ENCODE measurements around the gene CCDC200.
"Not testable (repeated sequence)": the region's sequence is repeated elsewhere in the genome, so short reads cannot be mapped to it uniquely, and the experiment has no call there.

CCDC200 gene

DNA sequence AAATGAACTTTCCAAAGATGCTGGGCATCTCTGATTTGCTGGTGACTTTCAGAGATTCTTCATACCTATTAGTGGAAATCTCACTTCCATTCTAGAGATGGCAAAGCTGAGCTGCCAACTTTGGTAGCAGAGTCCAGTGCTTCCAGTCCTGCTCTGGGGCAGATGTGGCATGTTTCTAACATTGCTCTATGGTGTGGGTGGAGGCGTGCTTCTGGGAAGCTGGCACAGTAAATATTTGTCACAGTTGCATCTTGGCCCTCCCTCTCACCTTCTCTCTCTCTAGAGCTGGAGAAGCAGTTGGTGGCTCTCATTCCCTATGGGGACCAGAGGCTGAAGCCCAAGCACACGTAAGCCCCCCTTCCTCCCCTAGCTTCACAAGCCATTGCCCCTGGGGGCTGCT is 14.9 kb downstream of the CCDC200 start:
- Histone ChIP-seq H3K27me3 (no peaks in the 10 kb centered on the region), H4K20me1 (no peaks in the 10 kb centered on the region; the same call in 1 of the 2 replicates), H3K4me3 (no peak overlapping the region; the same call in 1 of the 2 replicates), H3K27ac (0 out of 2 replicates have a peak overlapping the region, but pooled peaks have one; percentile 44), H3K4me2 (peak overlapping the region; percentile 92), H3K9me3 (no peaks in the 10 kb centered on the region), H3K4me1 (peaks cover 44% of the 10 kb centered on the region), H3K9ac (peak overlapping the region; percentile 84), H3K36me3 (peaks cover 31% of the 10 kb centered on the region)
- TF ChIP-seq Cebpa-rat (IDR thresholded peaks at IDR 0.05) = no peak

DNA sequence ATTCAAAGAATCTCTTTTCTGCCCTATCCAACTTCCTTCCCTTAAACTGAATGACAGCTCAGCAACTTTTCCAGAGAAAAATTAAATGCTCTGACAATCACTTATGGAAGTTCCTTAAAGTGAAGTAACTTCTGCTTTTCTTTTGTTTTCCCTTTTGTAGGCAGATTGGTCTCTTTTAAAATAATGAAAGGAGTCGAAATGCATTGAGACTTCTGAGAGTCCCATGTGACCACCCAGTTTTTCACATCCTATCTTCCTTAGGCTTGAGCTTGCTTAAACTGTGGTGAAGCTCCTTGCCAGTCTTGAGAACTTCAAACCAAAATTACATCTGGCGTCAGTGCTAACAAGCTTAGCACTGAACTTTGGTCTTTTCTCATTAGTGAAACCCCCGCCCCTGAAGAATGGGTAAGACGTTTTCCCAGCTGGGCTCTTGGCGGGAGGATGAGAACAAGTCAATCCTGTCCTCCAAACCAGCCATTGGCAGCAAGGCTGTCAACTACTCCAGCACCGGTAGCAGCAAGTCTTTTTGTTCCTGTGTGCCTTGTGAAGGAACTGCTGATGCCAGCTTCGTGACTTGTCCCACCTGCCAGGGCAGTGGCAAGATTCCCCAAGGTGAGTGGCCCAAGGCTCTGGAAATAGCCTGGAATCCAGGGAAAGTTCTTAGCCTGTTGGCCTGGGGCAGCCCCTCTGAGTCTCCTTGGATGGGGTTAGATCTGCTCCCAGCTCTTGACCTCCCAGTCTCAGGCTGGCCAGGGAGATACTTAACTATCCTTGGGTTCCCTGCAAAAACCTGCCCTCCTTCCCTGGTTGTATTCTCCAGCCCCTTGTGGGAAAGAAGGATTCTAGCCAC is 15.6 kb downstream of the CCDC200 start:
- peak overlapping the region; percentile 84 for H3K9ac ChIP-seq
- peaks cover 25% of the 10 kb centered on the region for H3K36me3 ChIP-seq
- peak overlapping the region; percentile 92 for H3K4me2 ChIP-seq
- peaks cover 44% of the 10 kb centered on the region for H3K4me1 ChIP-seq
- peak overlapping the region; percentile 77 for H3K4me3 ChIP-seq
- H3K9me3 ChIP-seq = no peaks in the 10 kb centered on the region
- no peaks in the 10 kb centered on the region; the same call in 1 of the 2 replicates for H4K20me1 ChIP-seq
- H3K27me3 ChIP-seq = no peaks in the 10 kb centered on the region
- no peak for TF ChIP-seq Cebpa-rat (IDR thresholded peaks at IDR 0.05)
- H3K27ac ChIP-seq = peak overlapping the region; percentile 44; the same call in 1 of the 2 replicates

DNA sequence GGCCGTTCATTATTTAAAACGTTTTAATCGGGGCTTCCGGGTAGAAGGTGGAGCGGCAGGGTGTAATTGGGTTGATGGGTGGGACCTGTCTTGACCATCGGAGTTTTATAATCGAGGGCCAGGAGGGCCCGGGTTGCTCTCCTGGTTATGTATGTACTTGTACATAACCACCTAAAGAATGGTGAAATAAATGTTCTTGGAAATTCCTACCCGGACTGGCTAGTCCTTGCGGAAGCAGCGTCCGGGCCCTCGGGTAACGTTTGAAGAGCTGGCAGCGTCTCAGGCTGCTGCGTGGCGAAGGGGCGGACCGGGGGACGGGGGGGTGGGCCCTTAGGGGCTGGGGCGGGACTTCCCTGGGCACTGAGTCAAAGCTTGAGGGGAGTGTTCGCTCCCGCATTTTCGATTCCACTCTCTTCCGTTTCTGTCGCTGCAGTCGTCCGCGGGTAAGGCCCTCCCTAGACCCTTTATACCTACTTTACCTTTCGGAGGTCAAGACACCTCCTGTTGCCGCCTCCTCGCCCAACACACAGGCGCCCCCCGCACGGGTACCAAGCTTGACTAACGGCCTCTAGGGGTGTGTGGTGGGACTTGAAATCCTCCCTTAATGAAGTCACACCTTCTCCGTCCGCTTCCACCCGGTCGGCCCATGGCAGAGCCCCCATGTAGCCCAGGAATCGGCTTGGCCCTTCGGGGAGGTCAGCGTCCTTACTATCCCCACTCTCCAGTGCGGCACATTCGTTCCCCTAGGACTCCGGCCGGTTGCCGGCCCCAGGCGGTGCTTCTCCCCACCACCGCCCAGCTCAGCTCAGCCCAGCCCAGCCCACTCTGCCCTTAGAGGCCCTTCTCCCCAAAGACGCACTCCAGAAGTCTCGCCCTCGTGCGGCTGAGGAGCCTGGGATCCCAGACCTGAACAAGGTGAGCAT is 16.7 kb downstream of the CCDC200 start, which contains the start of gene TMEM106A:
TSS of gene TMEM106A (plus strand) at position 396 of the 923 bp plus-strand sequence. CDS start 1,167 bp downstream, outside the sequence.
- peak within 1 kb of the TSS; percentile 77 for H3K4me3 ChIP-seq
- no peak for TF ChIP-seq Cebpa-rat (IDR thresholded peaks at IDR 0.05)
- peaks cover 35% of the 10 kb centered on the region for H3K4me1 ChIP-seq
- H3K9ac ChIP-seq = peak within 1 kb of the TSS; percentile 84
- H3K27me3 ChIP-seq = no peaks in the 10 kb centered on the region
- peak within 1 kb of the TSS; percentile 92 for H3K4me2 ChIP-seq
- peaks cover 15% of the 10 kb centered on the region for H3K36me3 ChIP-seq
- peak within 1 kb of the TSS; percentile 70 for H3K27ac ChIP-seq
- H4K20me1 ChIP-seq = no peaks in the 10 kb centered on the region; the same call in 1 of the 2 replicates
- H3K9me3 ChIP-seq = no peaks in the 10 kb centered on the region

DNA sequence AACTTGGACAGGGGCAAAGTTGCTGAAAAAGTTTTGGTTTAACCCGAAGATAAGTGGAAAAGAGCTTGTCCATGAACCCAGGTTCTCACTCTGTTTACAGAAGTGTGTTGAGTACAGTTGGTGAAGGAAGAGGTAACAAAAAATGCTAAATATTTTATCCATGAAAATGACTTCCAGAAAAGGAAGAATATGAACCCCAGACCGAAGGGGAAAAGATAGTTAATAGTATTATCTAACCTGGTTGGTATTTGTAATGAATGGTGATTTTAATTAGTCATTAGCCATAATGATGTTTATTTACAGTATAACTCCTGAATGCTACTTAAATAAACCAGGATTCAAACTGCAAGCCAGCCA is 17.3 kb downstream of the CCDC200 start:
- TF ChIP-seq Cebpa-rat (IDR thresholded peaks at IDR 0.05) = no peak
- peaks cover 9% of the 10 kb centered on the region for H3K36me3 ChIP-seq

DNA sequence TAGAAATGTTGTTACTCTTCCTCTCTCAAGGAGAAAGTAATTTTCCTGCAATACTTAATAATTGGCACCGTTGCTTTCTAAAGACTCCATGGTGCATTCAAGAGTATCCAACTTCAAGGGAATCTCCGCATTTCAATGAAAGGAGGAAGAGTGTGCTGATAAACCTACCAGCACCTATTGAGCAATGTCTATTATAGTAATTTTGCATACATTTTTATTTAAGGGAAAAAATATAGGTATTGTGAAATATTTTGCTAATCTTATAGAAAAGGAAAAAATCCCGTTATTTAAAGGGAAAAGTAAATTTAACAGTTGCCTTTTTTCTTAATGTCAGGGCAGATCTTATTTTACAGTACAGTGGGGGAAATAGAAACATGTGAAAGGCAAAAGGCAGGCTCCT is 17.8 kb downstream of the CCDC200 start:
- H3K9me3 ChIP-seq = no peaks in the 10 kb centered on the region
- H3K27ac ChIP-seq = no peak overlapping the region
- no peaks in the 10 kb centered on the region for H3K27me3 ChIP-seq
- H3K4me1 ChIP-seq = peaks cover 35% of the 10 kb centered on the region
- peak overlapping the region; percentile 86 for H3K4me2 ChIP-seq
- no peak overlapping the region; the same call in 1 of the 2 replicates for H3K4me3 ChIP-seq
- H3K36me3 ChIP-seq = peaks cover 4% of the 10 kb centered on the region
- TF ChIP-seq Cebpa-rat (IDR thresholded peaks at IDR 0.05) = no peak
- H4K20me1 ChIP-seq = no peaks in the 10 kb centered on the region; the same call in 1 of the 2 replicates
- no peak overlapping the region for H3K9ac ChIP-seq

More for the DNA sequence above, 17.3 kb downstream of the CCDC200 start:
- no peaks in the 10 kb centered on the region; the same call in 1 of the 2 replicates for H4K20me1 ChIP-seq
- peak overlapping the region; percentile 77 for H3K9ac ChIP-seq
- peak overlapping the region; percentile 70 for H3K27ac ChIP-seq
- no peaks in the 10 kb centered on the region for H3K9me3 ChIP-seq
- no peaks in the 10 kb centered on the region for H3K27me3 ChIP-seq
- peaks cover 35% of the 10 kb centered on the region for H3K4me1 ChIP-seq
- H3K4me2 ChIP-seq = peak overlapping the region; percentile 86
- H3K4me3 ChIP-seq = peak overlapping the region; percentile 77

DNA sequence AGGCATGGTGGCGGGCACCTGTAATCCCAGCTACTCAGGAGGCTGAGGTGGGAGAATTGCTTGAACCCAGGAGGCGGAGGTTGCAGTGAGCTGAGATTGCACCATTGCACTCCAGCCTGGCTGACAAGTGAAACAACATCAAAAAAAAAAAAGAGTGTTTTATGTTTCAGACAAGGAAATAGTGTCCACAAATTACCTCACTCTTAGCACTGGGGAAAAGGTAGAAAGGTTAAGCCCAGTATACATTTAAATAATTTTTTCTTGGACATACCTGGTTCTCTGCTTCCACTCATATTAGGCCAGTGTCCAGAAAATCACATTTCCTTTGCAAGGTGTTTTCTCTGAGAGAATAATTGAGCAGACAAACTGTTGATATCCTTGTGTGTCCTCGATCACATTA is 25.4 kb downstream of the CCDC200 start:
- not testable (repeated sequence) for H3K4me2 ChIP-seq, H3K9me3 ChIP-seq, H4K20me1 ChIP-seq, H3K27ac ChIP-seq, H3K9ac ChIP-seq, H3K4me3 ChIP-seq, H3K27me3 ChIP-seq
- Histone ChIP-seq H3K36me3 (peaks cover 50% of the 10 kb centered on the region), H3K4me1 (peaks cover 19% of the 10 kb centered on the region)

DNA sequence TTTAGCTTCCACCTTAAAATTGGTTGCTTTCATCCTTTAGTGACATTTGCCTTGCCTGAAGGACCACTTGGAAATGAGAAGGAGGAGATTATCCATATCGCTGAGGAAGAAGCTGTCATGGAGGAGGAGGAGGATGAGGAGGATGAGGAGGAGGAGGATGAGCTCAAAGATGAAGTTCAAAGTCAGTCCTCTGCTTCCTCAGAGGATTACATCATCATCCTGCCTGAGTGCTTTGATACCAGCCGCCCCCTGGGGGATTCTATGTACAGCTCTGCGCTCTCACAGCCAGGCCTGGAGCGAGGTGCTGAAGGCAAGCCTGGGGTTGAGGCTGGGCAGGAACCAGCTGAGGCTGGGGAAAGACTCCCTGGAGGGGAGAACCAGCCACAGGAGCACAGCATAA is 28.3 kb downstream of the CCDC200 start:
- H3K27me3 ChIP-seq = no peaks in the 10 kb centered on the region
- no peaks in the 10 kb centered on the region for H3K9me3 ChIP-seq
- no peak overlapping the region for H3K4me3 ChIP-seq
- H3K36me3 ChIP-seq = peaks cover 74% of the 10 kb centered on the region
- peaks cover 19% of the 10 kb centered on the region for H3K4me1 ChIP-seq
- TF ChIP-seq Cebpa-rat (IDR thresholded peaks at IDR 0.05) = peak; percentile 80
- no peaks in the 10 kb centered on the region for H4K20me1 ChIP-seq
- H3K9ac ChIP-seq = no peak overlapping the region
- no peak overlapping the region for H3K27ac ChIP-seq
- H3K4me2 ChIP-seq = peak overlapping the region; percentile 39

DNA sequence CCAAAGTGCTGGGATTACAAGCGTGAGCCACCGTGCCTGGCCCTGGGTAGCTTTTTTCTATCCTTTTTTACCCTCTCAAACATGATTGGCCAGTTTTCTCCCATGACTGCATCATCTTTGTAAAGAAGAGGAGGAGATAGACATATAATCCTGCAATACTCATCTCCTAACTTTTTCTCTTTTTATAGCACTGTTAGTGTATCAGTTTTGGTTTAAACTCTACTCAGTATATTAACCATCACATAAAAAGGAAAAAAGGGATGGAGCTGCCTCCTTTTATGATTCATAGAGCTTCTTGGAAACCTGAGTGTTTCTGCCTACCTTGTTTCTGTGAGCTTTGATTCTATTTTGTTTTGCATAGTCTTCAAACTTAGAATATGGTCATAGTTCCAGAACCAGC is 28.8 kb downstream of the CCDC200 start:
- H3K36me3 ChIP-seq = peaks cover 76% of the 10 kb centered on the region
- TF ChIP-seq Cebpa-rat (IDR thresholded peaks at IDR 0.05) = no peak

DNA sequence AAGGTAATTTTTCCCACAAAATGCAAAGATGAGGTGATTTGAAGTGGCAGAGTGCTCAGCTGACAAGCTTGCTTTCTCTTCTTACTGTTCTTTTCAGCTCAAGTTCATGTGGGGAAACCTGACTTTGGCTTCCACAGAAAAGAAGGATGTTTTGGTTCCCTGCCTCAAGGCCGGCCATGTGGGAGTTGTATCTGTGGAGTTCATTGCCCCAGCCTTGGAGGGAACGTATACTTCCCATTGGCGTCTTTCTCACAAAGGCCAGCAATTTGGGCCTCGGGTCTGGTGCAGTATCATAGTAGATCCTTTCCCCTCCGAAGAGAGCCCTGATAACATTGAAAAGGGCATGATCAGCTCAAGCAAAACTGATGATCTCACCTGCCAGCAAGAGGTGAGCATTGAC is 35.2 kb downstream of the CCDC200 start:
- H4K20me1 ChIP-seq = no peaks in the 10 kb centered on the region
- no peak overlapping the region for H3K4me3 ChIP-seq
- no peak overlapping the region for H3K9ac ChIP-seq
- H3K4me1 ChIP-seq = no peaks in the 10 kb centered on the region
- H3K27me3 ChIP-seq = no peaks in the 10 kb centered on the region
- TF ChIP-seq Cebpa-rat (IDR thresholded peaks at IDR 0.05) = no peak
- no peak overlapping the region for H3K27ac ChIP-seq
- no peak overlapping the region for H3K4me2 ChIP-seq
- no peaks in the 10 kb centered on the region for H3K9me3 ChIP-seq
- peaks cover 95% of the 10 kb centered on the region for H3K36me3 ChIP-seq

More for the DNA sequence above, 28.8 kb downstream of the CCDC200 start:
- Histone ChIP-seq H3K4me3 (no peak overlapping the region), H3K27ac (no peak overlapping the region), H3K27me3 (no peaks in the 10 kb centered on the region), H3K9ac (no peak overlapping the region), H3K4me1 (peaks cover 19% of the 10 kb centered on the region), H3K9me3 (no peaks in the 10 kb centered on the region), H4K20me1 (no peaks in the 10 kb centered on the region), H3K4me2 (peak overlapping the region; percentile 39; the same call in 1 of the 2 replicates)

DNA sequence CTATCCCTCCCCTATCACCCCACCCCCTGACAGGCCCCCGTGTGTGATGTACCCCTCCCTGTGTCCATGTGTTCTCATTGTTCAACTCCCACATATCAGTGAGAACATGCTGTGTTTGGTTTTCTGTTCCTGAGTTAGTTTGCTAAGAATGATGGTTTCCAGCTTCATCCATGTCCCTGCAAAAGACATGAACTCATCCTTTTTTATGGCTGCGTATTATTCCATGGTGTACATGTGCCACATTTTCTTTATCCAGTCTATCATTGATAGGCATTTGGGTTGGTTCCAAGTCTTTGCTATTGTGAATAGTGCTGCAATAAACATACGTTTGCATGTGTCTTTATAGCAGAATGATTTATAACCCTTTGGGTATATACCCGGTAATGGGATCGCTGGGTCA is 41.8 kb downstream of the CCDC200 start:
- not testable (repeated sequence) for H3K9me3 ChIP-seq, H3K4me2 ChIP-seq, H3K4me1 ChIP-seq, H3K27me3 ChIP-seq, H3K27ac ChIP-seq, H3K4me3 ChIP-seq, H3K9ac ChIP-seq, H4K20me1 ChIP-seq
- peaks cover 55% of the 10 kb centered on the region for H3K36me3 ChIP-seq
